MCF 10A (cell line): Measurements from ENCODE around the gene C2CD2. TPM values are rescaled to one million over a fixed set of nuclear protein-coding genes. Genes with fewer than 3 reads are reported as not detected.

Source experiments
- BruUV-seq: library from RNA; stranded (reverse); fragments of 400-500 nt; replicated peaks from 2 replicates; lab custom pipeline; 2021; lab: Mats Ljungman, UMichigan
- CTCF ChIA-PET: fragments of 300-600 bp; sonication (Branson Sonifier 250); formaldehyde crosslinking; extraction: SDS; loops from one replicate; lab custom pipeline; 2021; ENCODE audit warnings: antibody characterized with exemption, inconsistent platforms; lab: Yijun Ruan, JAX
- POLR2A ChIA-PET: fragments of 300-600, 350-650 bp; sonication (Branson Sonifier 250); formaldehyde crosslinking; extraction: SDS; loops from one replicate; lab custom pipeline; 2020; ENCODE audit warnings: antibody characterized with exemption, inconsistent platforms; lab: Yijun Ruan, JAX
- DNase-seq: peaks from one replicate; pipeline ENCODE4 v3.0.0-alpha.2; 2018; ENCODE audit not compliant: unreplicated experiment
- H3K27ac Mint-ChIP-seq: one replicate; pipeline ENCODE4 v1.8.0; 2022; ENCODE audit warnings: mild to moderate bottlenecking, low read depth, mixed read lengths; ENCODE audit not compliant: unreplicated experiment
- H3K27me3 Mint-ChIP-seq: one replicate; pipeline ENCODE4 v1.8.0; 2022; ENCODE audit warnings: mixed read lengths; ENCODE audit not compliant: insufficient read depth, unreplicated experiment
- H3K36me3 Mint-ChIP-seq: one replicate; pipeline ENCODE4 v1.8.0; 2022; ENCODE audit warnings: mild to moderate bottlenecking, moderate library complexity, mixed read lengths; ENCODE audit not compliant: insufficient read depth, unreplicated experiment
- H3K4me1 Mint-ChIP-seq: one replicate; pipeline ENCODE4 v1.8.0; 2022; ENCODE audit warnings: mixed read lengths; ENCODE audit not compliant: insufficient read depth, unreplicated experiment
- H3K4me3 Mint-ChIP-seq: one replicate; pipeline ENCODE4 v1.8.0; 2022; ENCODE audit warnings: mild to moderate bottlenecking, moderate library complexity, mixed read lengths; ENCODE audit not compliant: unreplicated experiment
- H3K9me3 Mint-ChIP-seq: one replicate; pipeline ENCODE4 v1.8.0; 2022; ENCODE audit warnings: mixed read lengths; ENCODE audit not compliant: unreplicated experiment
- intact Hi-C: fragments of 100-400 bp; cut with micrococcal nuclease; formaldehyde crosslinking; loops from 2 replicates; pipeline ENCODE4 v1.14.1; 2022
- total RNA-seq: library from RNA; stranded (reverse); gene quantifications from 2 replicates; pipeline ENCODE4 v1.2.3, GENCODE V29; 2022
- TF ChIP-seq, protein P1 (sequence below): fragments of 200-600 bp; IDR thresholded peaks from one replicate; pipeline ENCODE4 v1.8.0; 2022; ENCODE audit warnings: antibody characterized with exemption, mild to moderate bottlenecking; ENCODE audit not compliant: unreplicated experiment

Gene C2CD2
- total RNA-seq, 1 experiment from 2014 or later: 25.1 TPM

DNA sequence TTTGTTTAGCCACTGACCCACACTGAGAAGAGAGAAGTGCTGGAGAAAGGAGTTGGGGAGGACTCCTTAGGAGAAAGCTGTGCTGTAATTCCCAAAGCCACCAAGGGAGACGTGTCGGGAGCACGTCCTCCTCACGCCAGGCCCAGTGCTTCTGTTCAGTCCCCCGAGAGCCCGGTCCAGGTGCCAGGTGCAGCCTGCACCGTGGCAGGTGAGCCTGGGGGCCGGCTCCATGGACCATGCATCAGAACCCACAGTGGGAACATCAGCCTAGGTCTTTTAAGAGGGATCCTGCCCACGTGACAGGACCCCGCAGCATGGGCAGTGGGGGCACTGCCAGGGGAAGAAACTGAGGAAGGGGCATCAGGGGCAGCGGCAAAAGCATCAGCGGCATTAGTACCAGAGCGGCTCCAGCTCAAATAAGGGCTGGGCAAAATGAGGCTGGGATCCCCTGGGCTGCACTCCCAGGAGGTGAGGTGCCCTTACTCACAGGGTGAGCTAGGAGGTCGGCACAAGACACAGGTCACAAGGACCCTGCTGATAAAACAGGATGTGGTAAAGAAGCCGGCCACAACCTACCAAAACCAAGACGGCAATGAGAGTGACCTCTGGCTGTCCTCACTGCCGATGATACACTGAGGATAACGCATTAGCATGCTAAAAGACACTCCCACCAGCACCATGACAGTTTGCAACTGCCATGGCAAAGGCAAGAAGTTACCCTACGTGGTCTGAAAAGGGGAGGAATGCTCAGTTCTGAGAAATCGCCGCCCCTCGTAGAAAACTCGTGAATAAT, 50.1 kb downstream of the C2CD2 start:
- H3K27me3 Mint-ChIP-seq: no peaks in the 10 kb centered on the region
- no TSS peak for BruUV-seq
- H3K36me3 Mint-ChIP-seq: peaks cover 81% of the 10 kb centered on the region
- ChIA-PET CTCF (no interaction called here), POLR2A (interaction anchor here (0.6 kb wide), 1 partner anchor 20 kb away, joined by 3 read pairs; no protein-coding TSS in a partner anchor)
- H3K4me3 Mint-ChIP-seq: no peak overlapping the region
- H3K27ac Mint-ChIP-seq: no peak overlapping the region
- no peaks in the 10 kb centered on the region for H3K9me3 Mint-ChIP-seq
- no peaks in the 10 kb centered on the region for H3K4me1 Mint-ChIP-seq
- TF ChIP-seq, protein P1, sequence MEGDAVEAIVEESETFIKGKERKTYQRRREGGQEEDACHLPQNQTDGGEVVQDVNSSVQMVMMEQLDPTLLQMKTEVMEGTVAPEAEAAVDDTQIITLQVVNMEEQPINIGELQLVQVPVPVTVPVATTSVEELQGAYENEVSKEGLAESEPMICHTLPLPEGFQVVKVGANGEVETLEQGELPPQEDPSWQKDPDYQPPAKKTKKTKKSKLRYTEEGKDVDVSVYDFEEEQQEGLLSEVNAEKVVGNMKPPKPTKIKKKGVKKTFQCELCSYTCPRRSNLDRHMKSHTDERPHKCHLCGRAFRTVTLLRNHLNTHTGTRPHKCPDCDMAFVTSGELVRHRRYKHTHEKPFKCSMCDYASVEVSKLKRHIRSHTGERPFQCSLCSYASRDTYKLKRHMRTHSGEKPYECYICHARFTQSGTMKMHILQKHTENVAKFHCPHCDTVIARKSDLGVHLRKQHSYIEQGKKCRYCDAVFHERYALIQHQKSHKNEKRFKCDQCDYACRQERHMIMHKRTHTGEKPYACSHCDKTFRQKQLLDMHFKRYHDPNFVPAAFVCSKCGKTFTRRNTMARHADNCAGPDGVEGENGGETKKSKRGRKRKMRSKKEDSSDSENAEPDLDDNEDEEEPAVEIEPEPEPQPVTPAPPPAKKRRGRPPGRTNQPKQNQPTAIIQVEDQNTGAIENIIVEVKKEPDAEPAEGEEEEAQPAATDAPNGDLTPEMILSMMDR: no peak
- intact Hi-C loops: no loop called here
- no peak for DNase-seq

DNA sequence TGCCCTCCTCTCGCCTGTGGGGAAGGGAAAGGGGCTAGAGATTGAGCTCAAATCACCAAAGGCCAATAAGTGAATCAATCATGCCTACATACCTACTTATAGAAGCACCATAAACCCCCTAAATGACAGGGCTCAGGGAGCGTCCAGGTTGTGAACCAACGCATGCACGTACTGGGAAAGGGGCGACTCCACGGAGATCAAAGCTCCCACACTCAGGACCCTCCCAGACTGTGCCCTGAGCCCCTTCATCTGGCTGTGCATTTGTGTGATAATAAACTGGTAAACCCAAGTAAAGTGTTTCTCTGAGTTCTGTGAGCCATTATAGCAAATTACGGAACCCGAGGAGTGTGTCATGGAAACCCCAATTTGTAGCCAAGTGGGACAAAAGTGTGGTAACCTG, 50.9 kb downstream of the C2CD2 start:
- ChIA-PET POLR2A (no interaction called here), CTCF (interaction anchor here (0.6 to 0.8 kb wide), 2 partner anchors 62 to 214 kb away, joined by 3 read pairs; no protein-coding TSS in a partner anchor)
- no TSS peak for BruUV-seq
- no peaks in the 10 kb centered on the region for H3K4me1 Mint-ChIP-seq
- intact Hi-C loops: no loop called here
- no peak overlapping the region for H3K4me3 Mint-ChIP-seq
- no peaks in the 10 kb centered on the region for H3K9me3 Mint-ChIP-seq
- no peak for DNase-seq
- peaks cover 77% of the 10 kb centered on the region for H3K36me3 Mint-ChIP-seq
- TF ChIP-seq, protein P1: no peak
- no peak overlapping the region for H3K27ac Mint-ChIP-seq
- H3K27me3 Mint-ChIP-seq: no peaks in the 10 kb centered on the region

DNA sequence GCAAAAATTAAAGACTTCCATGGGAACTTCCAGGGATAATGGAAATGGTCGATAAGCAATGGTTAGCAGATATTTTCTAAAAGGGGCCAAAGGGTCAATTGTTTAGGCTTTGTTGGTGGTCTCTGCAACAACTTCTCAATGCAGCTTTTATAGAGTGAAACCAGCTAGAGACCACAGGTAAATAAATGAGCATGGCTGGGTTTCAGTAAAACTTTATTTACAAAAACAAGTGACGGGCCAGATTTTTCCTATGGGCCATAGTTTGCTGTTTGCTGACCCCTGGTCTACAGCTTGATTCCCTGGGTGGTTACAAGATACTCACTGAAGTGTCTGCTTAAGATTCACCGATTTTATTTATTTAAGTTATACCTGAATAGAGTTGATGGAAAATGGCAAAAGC, 52.0 kb downstream of the C2CD2 start:
- H3K4me3 Mint-ChIP-seq: no peak overlapping the region

DNA sequence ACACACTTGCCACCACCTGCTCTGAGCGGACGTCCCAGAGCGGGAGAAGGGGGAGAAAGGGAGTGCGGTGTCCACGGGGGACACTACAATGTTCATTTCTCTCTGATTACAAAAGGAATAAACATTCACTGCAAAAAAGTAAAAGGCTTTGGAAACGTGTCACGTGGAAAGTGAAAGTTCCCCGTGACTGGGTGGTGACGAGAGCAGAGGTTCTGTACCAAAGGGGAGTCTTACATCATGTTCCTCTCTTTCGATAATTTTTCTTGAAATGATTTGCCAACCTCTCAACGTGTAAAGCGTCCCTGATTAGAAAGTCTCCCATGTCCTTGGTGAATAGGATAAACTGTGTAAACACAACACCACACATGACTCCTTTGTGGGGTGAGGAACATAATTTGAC, 52.7 kb downstream of the C2CD2 start:
- Mint-ChIP-seq H3K27me3 (no peaks in the 10 kb centered on the region), H3K4me1 (no peaks in the 10 kb centered on the region)

More for the DNA sequence above, 52.0 kb downstream of the C2CD2 start:
- BruUV-seq: no TSS peak
- ChIA-PET CTCF (interaction anchor here (0.6 to 0.8 kb wide), 3 partner anchors 12 to 81 kb away, joined by 3 to 5 read pairs (median 4); no protein-coding TSS in a partner anchor), POLR2A (no interaction called here)
- Mint-ChIP-seq H3K4me1 (no peaks in the 10 kb centered on the region), H3K27me3 (no peaks in the 10 kb centered on the region), H3K27ac (no peak overlapping the region), H3K36me3 (peaks cover 79% of the 10 kb centered on the region), H3K9me3 (no peaks in the 10 kb centered on the region)
- TF ChIP-seq, protein P1: no peak
- no peak for DNase-seq
- intact Hi-C loops: no loop called here

More for the DNA sequence above, 52.7 kb downstream of the C2CD2 start:
- ChIA-PET POLR2A (no interaction called here), CTCF (interaction anchor here (0.6 kb wide), 1 partner anchor 82 kb away, joined by 5 read pairs; no protein-coding TSS in a partner anchor)
- Mint-ChIP-seq H3K9me3 (no peaks in the 10 kb centered on the region), H3K4me3 (no peak overlapping the region), H3K27ac (no peak overlapping the region), H3K36me3 (peaks cover 76% of the 10 kb centered on the region)
- no peak for DNase-seq
- TF ChIP-seq, protein P1: no peak
- no TSS peak for BruUV-seq
- intact Hi-C loops: no loop called here
